KOPT-K1 (cell line): ENCODE measurements around the gene KIF2B.

Experiments
- H3K27ac ChIP-seq: fragments of 200-600 bp; sonication (generic); 2 replicates; pipeline ENCODE4 v1.5.1; 2016; ENCODE audit warnings: antibody characterized with exemption, mild to moderate bottlenecking, low read depth, low read length; ENCODE audit not compliant: poor library complexity, severe bottlenecking
- H3K36me3 ChIP-seq: fragments of 200-600 bp; sonication (generic); 2 replicates; pipeline ENCODE4 v1.5.1; 2017; ENCODE audit warnings: antibody characterized with exemption, mild to moderate bottlenecking, low read length, moderate library complexity; ENCODE audit not compliant: insufficient read depth
- H3K9me3 ChIP-seq: fragments of 200-600 bp; sonication (generic); 2 replicates; pipeline ENCODE4 v1.5.1; 2017; ENCODE audit warnings: antibody characterized with exemption, low read length, mild to moderate bottlenecking; ENCODE audit not compliant: insufficient read depth, poor library complexity, severe bottlenecking

Gene KIF2B, protein sequence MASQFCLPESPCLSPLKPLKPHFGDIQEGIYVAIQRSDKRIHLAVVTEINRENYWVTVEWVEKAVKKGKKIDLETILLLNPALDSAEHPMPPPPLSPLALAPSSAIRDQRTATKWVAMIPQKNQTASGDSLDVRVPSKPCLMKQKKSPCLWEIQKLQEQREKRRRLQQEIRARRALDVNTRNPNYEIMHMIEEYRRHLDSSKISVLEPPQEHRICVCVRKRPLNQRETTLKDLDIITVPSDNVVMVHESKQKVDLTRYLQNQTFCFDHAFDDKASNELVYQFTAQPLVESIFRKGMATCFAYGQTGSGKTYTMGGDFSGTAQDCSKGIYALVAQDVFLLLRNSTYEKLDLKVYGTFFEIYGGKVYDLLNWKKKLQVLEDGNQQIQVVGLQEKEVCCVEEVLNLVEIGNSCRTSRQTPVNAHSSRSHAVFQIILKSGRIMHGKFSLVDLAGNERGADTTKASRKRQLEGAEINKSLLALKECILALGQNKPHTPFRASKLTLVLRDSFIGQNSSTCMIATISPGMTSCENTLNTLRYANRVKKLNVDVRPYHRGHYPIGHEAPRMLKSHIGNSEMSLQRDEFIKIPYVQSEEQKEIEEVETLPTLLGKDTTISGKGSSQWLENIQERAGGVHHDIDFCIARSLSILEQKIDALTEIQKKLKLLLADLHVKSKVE

DNA sequence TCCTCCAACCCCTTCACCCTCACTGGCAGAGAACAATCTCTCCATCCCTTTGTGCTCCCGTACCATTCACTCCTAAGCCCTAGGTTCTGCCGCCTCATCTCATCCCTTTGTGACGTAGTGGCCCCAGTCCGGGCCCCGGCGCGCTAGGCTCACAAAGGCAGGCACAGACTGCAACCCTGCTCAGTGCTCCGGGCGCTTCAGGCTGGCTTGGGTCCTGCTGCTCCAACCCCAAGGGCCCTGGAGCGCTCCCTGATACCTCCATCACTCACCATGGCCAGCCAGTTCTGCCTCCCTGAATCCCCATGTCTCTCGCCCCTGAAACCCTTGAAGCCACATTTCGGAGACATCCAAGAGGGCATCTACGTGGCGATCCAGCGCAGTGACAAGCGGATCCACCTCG lies at the start of gene KIF2B:
Gene KIF2B, plus strand, starts transcription at position 164 of the 400 bp plus-strand sequence. Its CDS starts 107 bp downstream, at position 271.
- Histone ChIP-seq H3K36me3 (no peaks in the 10 kb centered on the region), H3K9me3 (peaks cover 5% of the 10 kb centered on the region), H3K27ac (no peak within 1 kb of the TSS)

DNA sequence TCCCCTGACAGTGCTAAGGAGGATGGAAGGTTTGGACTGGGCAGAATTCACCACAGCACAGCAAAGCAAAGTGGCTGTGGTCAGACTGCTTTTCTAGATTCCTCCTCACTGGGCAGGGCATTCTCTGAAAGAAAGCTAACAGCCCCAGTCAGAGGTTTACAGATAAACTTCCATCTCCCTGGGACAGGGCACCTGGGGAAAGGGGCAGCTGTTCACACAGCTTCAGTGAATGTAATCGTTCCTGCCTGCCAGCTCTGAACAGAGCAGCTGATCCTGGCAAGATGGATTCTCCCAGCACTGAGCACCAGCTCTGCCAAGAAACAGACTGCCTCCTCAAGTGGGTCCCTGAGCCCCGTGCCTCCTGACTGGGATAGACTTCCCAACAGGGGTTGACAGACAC lies 42.4 kb upstream of the KIF2B start:
- H3K27ac ChIP-seq: no peak overlapping the region
- no peaks in the 10 kb centered on the region for H3K9me3 ChIP-seq
- no peaks in the 10 kb centered on the region for H3K36me3 ChIP-seq

DNA sequence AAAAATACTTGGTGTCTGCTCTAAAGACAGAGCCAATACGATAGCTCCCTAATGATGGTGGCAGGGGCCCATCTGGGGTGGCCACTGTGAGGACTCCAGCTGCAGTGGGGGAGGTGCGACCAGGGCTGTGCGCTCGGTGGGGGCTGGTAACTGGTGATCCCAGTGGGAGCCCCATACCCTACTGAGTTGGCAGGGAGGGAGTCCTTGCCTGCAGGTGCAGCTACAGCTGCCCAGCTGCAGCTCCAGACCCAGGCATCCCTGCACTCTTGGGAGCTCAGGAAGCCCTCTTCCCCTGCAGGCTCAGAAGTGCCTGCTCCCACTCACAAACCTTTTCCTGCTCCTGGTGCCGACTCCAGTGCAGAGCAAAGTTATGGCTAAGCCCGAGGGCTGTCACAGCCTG lies 31.2 kb upstream of the KIF2B start:
- no peaks in the 10 kb centered on the region for H3K9me3 ChIP-seq
- no peak overlapping the region for H3K27ac ChIP-seq
- no peaks in the 10 kb centered on the region for H3K36me3 ChIP-seq

DNA sequence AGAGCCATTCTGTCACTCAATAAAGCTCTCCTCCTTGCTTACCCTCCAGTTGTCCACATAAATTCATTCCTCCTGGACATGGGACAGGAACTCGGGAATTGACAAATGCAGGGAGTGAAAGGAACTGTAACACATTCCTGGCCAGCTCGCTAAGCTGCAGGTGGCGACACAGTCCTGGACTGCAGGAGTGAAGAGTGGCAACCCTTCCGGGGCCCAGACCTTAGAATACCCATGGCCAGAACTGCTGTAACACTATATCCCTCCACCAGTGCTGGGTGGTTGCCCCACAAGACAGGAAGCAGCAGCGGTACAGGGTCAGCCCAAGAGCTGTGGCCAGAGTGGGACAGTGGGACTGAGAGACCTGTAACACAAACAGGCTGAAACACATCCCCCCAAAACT lies 30.3 kb upstream of the KIF2B start:
- H3K36me3 ChIP-seq: no peaks in the 10 kb centered on the region
- H3K9me3 ChIP-seq: no peaks in the 10 kb centered on the region
- H3K27ac ChIP-seq: no peak overlapping the region

DNA sequence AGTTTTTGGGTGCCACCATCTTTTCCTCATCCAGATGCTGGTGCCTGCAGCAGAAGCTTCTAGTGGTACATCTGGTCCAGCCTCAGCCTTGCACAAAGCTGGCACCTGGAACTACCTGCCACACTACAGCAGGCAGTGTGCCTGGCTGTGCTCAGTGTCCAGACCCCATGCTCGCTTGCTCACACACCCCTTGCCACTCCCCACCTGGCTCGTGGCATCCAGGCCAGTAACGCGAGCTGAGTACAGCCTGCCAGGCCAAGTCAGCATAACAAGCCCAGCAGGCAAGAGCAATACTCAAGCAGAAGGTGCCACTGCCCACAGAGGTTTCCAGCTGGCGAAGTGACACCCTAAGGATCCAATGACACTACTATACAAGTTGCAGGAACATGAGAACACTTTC lies 29.7 kb upstream of the KIF2B start:
- no peak overlapping the region for H3K27ac ChIP-seq
- no peaks in the 10 kb centered on the region for H3K9me3 ChIP-seq
- H3K36me3 ChIP-seq: no peaks in the 10 kb centered on the region

DNA sequence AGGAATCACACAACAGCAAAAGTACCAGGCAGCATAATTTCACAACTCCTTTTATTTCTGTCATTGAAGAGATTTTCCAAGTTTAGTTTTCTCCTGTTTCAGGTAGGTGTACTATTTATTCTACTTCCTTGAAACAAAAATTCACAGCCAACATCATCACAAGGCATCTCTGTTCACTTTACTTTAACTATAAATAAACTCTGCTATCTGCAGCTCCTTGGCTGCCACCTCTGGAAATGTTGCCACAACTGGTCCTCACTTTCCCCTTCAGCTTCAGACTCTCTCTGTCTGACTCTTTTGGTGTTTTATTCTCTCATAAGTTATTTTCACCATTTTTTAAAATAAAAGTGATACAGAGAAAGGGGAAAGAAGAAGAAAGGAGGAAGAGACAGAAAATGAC lies 27.9 kb upstream of the KIF2B start:
- Histone ChIP-seq H3K27ac (no peak overlapping the region), H3K9me3 (no peaks in the 10 kb centered on the region), H3K36me3 (no peaks in the 10 kb centered on the region)

DNA sequence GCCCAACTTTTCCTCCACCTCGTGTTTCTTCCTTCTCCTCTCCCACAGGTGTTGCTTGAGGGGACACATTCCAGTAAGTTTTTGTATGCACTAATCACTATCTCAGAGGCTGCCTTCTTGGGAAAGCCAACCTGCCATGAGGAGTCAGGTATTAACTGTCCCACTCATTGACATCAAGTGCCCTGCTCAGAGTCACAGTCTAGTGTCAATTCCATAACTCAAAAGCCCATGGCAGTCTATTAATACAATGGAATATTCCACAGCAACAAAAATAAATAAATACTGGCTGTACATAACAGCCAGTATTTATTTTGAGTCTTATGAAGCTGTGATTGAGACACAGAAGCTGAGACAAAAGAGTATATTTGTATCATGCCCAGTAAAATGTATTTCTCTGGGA lies 26.1 kb upstream of the KIF2B start:
- no peaks in the 10 kb centered on the region for H3K36me3 ChIP-seq
- H3K9me3 ChIP-seq: no peaks in the 10 kb centered on the region
- no peak overlapping the region for H3K27ac ChIP-seq

DNA sequence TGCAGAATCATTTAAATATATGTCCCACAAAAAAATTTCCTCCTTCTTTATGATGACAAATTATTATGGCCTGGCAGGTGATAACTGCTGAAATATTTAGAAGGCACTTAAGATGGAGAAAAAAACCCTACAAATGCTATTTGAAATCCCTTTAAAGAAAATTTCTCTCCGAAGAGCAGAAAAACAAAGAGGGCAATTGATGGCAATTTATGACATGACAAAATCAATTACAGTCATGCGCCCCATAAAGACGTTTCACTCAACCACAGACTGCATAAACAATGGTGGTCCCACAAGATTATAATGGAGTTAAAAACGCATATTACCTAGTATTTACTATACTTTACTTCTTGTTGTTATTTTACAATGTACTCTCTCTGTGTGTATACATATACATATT lies 25.2 kb upstream of the KIF2B start:
- no peaks in the 10 kb centered on the region for H3K9me3 ChIP-seq
- no peak overlapping the region for H3K27ac ChIP-seq
- H3K36me3 ChIP-seq: no peaks in the 10 kb centered on the region

DNA sequence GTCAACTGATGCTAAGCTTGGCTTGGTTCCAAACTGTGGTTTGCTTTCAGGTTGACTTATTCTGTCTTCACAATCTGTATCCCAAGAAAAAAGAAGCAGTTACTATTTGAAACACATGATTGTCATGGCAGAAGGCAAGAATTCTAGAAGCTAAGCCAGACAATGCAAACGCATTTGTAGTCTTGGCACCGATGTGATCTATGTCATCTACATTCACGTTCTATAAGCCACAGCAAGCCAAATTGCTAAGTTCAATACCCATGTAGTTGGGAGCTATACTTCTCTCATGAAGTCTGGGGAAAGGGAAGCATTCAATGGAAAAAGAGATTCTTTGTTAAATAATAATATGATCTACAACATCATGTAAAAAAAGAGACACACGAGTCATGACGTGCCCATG lies 18.3 kb upstream of the KIF2B start:
- no peaks in the 10 kb centered on the region for H3K36me3 ChIP-seq
- H3K9me3 ChIP-seq: no peaks in the 10 kb centered on the region
- H3K27ac ChIP-seq: no peak overlapping the region

DNA sequence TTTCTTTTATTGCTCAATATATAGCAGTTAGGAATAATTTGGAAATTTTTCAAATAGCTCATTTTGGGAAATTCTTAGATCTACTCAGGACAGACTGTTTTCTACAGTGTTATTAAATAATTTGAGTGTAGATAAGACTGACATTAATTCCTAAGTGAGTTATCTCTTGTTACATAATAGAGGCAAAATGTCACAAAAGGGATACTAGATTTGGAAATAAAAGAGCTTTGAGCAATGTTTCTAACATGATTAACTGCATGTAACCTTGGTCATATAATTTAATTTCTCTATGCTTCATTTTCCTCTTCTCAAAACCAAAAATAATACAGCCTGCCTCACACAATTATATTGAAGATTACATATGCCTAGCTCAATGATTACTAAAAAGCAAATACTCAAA lies 16.3 kb upstream of the KIF2B start:
- H3K27ac ChIP-seq: no peak overlapping the region
- H3K9me3 ChIP-seq: no peaks in the 10 kb centered on the region
- no peaks in the 10 kb centered on the region for H3K36me3 ChIP-seq

DNA sequence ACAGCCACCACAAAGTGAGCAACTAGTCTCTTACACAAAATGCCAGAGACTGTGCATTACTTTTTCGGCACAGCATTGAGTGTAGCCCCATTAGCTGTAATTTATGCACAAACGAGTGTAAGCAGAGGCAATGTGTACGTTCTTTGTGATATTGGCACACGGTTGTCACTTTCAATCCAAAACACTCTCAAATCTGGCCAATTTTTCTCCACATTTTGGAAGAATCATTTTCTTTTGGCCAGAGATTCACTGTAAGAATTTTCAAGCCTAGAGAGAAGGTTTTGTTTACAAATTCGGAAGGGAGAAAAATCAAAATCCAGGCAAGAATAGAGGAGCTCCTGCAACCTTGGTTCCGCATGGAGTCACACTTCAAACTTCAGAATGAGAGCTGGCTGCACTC lies 15.4 kb upstream of the KIF2B start:
- Histone ChIP-seq H3K9me3 (no peaks in the 10 kb centered on the region), H3K36me3 (no peaks in the 10 kb centered on the region), H3K27ac (no peak overlapping the region)

DNA sequence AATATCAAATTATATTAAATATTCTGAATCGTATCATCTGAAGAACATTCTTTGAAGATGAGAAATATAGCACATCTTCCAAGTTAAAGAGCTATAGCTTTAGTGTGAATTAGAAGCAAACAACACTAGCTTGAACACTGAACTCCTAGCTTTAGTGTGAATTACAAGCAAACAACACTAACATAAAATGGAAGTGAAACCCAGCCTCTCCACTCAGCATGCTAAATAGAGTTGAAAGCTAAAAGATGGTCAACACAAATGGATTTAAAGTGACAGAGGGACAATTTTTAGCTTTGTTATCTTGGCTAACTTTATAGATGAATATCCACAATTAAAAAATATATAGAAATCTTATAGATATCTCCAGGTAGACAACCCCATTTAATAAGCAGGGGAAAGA lies 4.5 kb upstream of the KIF2B start:
- Histone ChIP-seq H3K27ac (no peak overlapping the region), H3K9me3 (no peaks in the 10 kb centered on the region), H3K36me3 (no peaks in the 10 kb centered on the region)

DNA sequence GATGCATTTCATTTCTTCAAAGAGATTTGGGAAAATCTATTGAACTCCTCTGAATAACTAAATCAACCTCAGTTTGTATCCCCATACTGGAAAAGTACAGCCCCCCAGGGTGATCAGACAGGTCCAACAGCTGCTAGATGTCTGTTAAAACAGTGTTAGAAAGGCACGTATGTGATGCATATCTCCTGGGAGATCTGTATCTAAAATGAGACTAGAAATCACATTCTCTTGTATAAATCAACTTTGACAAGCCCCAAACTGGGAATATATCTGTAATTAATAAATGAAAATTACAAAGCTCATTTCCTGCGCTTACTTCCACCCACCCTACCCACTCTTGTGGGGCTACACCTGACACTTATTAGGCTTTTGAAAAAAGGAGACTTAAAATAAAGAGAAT lies 3.8 kb upstream of the KIF2B start:
- Histone ChIP-seq H3K36me3 (no peaks in the 10 kb centered on the region), H3K27ac (no peak overlapping the region), H3K9me3 (peaks cover 5% of the 10 kb centered on the region)

DNA sequence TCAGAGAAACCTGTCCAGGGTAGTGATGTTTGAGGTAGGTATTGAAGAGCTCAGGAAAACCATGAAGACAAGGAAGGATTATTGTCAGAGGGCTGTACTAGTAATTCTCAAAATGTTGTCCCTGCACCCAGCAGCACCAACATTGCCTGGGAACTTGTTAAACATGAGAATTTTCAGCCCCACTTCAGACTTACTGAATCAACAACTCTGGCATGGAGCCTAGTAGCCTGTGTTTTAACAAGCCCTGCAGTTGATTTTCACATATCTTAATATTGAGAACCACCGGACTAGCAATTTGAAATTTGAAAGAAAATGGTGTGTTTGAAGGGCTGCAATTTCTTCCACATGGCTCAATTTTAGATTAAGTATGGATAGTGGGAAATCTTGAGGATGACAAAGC lies 2.8 kb upstream of the KIF2B start:
- Histone ChIP-seq H3K36me3 (no peaks in the 10 kb centered on the region), H3K27ac (no peak overlapping the region), H3K9me3 (peaks cover 5% of the 10 kb centered on the region)

DNA sequence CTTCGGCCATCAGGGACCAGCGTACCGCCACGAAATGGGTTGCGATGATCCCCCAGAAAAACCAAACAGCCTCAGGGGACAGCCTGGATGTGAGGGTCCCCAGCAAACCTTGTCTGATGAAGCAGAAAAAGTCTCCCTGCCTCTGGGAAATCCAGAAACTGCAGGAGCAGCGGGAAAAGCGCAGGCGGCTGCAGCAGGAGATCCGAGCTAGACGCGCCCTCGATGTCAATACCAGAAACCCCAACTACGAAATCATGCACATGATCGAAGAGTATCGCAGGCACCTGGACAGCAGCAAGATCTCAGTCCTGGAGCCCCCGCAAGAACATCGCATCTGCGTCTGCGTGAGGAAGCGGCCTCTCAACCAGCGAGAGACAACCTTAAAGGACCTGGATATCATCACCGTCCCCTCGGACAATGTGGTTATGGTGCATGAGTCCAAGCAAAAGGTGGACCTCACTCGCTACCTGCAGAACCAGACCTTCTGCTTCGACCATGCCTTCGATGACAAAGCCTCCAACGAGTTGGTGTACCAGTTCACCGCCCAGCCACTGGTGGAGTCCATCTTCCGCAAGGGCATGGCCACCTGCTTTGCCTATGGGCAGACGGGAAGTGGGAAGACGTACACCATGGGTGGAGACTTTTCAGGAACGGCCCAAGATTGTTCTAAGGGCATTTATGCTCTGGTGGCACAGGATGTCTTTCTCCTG lies 769 bp downstream of the KIF2B start:
- Histone ChIP-seq H3K27ac (no peak overlapping the region), H3K9me3 (peaks cover 5% of the 10 kb centered on the region), H3K36me3 (no peaks in the 10 kb centered on the region)
